22Rv1 (cell line): ENCODE measurements around the gene AQP7.

Experiments
- H3K27ac ChIP-seq: fragments of 450-650 bp; 2 replicates; pipeline ENCODE4 v1.5.1; 2017
- ZFX ChIP-seq: fragments of 450-650 bp; IDR thresholded peaks from 2 replicates; pipeline ENCODE4 v1.6.1; 2017; ENCODE audit warnings: antibody characterized with exemption, borderline replicate concordance
- TF ChIP-seq, protein P1 (sequence below): fragments of 450-650 bp; IDR thresholded peaks from 2 replicates; pipeline ENCODE4 v1.5.1; 2017; ENCODE audit warnings: mild to moderate bottlenecking

The AQP7 gene

DNA sequence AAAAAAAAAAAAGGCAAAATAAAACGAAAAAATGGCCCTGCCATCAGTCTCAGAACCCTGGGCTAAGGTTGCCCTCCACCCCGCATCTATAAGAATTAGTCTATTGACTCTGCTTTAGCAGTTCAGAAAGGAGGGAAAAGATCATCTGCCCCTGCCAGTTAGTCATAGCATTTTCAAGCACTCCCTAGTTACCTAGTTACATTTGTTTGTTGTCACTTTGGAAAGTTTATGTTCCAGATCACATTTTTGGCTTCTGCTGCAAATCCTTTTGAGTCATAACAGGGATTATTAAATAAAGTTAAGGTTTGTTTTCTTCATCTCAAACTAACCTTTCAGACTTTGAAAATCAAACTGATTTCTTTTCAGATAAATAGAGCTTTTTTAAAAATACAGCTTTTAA is 52.1 kb downstream of the AQP7 start:
- no peak for TF ChIP-seq ZFX
- TF ChIP-seq, protein P1, sequence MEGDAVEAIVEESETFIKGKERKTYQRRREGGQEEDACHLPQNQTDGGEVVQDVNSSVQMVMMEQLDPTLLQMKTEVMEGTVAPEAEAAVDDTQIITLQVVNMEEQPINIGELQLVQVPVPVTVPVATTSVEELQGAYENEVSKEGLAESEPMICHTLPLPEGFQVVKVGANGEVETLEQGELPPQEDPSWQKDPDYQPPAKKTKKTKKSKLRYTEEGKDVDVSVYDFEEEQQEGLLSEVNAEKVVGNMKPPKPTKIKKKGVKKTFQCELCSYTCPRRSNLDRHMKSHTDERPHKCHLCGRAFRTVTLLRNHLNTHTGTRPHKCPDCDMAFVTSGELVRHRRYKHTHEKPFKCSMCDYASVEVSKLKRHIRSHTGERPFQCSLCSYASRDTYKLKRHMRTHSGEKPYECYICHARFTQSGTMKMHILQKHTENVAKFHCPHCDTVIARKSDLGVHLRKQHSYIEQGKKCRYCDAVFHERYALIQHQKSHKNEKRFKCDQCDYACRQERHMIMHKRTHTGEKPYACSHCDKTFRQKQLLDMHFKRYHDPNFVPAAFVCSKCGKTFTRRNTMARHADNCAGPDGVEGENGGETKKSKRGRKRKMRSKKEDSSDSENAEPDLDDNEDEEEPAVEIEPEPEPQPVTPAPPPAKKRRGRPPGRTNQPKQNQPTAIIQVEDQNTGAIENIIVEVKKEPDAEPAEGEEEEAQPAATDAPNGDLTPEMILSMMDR: no peak
- H3K27ac ChIP-seq: 0 out of 2 replicates have a peak overlapping the region, but pooled peaks have one; percentile 2

DNA sequence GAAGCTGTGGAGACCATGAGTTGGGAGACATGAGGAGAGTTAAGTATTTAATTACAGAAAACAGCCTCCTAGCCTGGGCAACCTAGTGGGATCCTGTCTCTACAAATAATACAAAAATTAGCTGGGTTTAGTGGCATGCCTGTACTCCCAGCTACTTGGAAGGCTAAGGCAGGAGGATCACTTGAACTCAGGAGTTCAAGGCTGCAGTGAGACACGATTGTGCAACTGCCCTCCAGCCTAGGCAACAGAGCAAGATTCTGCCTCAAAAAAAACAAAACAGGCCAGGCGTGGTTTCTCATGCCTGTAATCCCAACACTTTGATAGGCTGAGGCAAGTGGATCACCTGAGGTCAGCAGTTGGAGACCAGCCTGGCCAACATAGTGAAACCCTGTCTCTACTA is 52.6 kb downstream of the AQP7 start:
- no peak for TF ChIP-seq ZFX
- TF ChIP-seq, protein P1: no peak
- 0 out of 2 replicates have a peak overlapping the region, but pooled peaks have one; percentile 2 for H3K27ac ChIP-seq

DNA sequence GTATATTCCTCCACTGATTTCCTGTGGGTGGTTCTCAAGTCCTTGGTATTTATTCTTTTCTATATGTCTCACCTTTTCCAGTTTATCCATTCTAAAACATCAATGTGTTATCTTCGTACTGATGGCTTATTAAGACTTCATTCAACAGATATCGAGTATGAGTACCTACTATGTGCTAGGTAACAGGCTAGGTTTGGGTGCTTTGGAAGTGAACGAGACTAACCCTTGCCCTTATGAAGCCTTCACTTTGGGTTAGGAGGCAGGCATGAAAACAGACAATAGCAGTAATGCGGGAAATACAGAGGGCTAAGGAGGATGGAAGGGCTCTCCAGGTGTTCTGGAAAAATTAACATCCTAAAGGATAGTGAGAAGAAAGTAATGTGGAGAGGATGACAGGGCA is 53.4 kb downstream of the AQP7 start:
- TF ChIP-seq, protein P1: no peak
- no peak for TF ChIP-seq ZFX
- 0 out of 2 replicates have a peak overlapping the region, but pooled peaks have one; percentile 2 for H3K27ac ChIP-seq

DNA sequence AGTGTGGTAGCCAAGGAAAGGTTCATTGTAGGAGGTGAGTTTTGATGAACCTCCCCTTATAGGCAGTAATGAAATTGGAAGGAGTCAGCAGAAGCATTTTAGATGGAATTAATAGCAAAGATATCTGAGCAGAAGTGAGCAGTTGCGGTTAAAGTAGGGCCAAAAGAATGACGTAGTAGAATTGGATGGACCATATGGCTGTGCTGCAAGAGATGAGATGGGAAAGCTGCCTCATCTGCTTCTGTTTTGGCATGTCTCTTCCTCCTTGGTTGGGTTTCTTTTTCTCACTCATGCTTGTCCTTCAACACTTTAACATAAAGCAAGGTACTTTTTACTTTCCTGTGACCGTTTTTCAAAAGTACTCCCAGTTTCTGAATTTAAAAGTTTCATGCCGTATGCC is 55.8 kb downstream of the AQP7 start:
- TF ChIP-seq ZFX: no peak
- TF ChIP-seq, protein P1: no peak

DNA sequence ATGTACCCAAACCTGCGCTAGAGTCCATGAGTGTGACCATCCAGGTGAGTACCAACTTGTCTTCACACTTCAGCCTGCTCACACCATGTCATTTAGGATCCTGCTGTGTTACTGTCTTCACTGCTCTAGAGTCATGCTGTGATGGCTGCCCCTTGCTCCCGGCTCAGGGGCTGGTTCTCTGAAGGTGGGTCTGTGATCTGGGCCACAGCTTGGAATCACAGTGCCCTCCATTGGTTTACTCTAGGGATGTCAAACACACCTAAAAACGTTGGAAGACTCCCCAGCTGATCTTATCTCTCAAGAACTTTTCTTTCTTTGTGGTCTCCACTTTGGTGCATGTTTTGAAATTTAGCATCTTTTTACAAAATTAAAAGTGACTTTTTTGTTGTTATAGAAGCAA is 58.2 kb downstream of the AQP7 start:
- TF ChIP-seq ZFX: no peak
- TF ChIP-seq, protein P1: no peak
- H3K27ac ChIP-seq: no peak overlapping the region

More for the DNA sequence above, 55.8 kb downstream of the AQP7 start:
- H3K27ac ChIP-seq: no peak overlapping the region

DNA sequence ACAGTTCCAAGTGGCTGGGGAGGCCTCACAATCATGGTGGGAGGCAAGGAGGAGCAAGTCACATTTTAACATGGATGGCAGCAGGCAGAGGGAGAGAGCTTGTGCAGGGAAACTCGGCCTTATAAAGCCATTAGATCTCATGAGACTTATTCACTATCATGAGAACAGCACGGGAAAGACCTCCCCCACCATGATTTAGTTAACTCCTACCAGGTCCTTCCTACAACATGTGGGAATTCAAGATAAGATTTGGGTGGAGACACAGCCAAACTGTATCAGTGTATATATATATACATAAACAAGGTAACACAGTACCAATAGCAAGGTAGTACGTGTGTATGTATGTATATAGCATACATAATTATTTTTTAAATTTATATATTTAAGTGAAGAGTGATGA is 61.2 kb downstream of the AQP7 start:
- no peak overlapping the region for H3K27ac ChIP-seq
- TF ChIP-seq, protein P1: no peak
- no peak for TF ChIP-seq ZFX

DNA sequence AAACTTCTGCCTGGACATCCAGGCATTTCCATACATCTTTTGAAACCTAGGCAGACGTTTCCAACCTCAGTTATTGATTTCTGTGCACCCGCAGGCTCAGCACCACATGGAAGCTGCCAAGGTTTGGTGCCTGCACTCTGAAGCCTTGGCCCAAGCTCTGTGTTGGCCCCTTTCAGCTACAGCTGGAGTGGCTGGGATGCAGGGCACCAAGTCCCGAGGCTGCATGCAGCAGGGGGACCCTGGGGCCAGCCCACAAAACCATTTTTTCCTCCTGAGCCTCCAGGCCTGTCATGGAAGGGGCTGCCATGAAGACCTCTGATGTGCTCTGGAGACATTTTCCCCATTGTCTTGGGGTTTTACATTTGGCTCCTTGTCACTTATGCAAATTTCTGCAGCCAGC is 62.2 kb downstream of the AQP7 start:
- no peak overlapping the region for H3K27ac ChIP-seq
- no peak for TF ChIP-seq ZFX
- TF ChIP-seq, protein P1: no peak
